ENCODE results near the gene CHAC2.

The CHAC2 gene

GRCh38 chr2:53770264-53770663 is 2.7 kb downstream of the CHAC2 start:
- H3K4me3 ChIP-seq (ENCODE audit: low read length): no peak overlapping the region
- no peak for TF ChIP-seq CTCF (IDR thresholded peaks at IDR 0.05; ENCODE audit: insufficient read depth, low read depth, low read length, missing control alignments)
- DNase-seq (ENCODE audit: low read depth): peak; percentile 72

GRCh38 chr2:53777134-53777533 is 9.5 kb downstream of the CHAC2 start:
- no peak for DNase-seq (ENCODE audit: low read depth)
- TF ChIP-seq CTCF (IDR thresholded peaks at IDR 0.05; ENCODE audit: insufficient read depth, low read depth, low read length, missing control alignments): no peak
- no peak overlapping the region for H3K4me3 ChIP-seq (ENCODE audit: low read length)

GRCh38 chr2:53778536-53779162 is 11.0 kb downstream of the CHAC2 start:
- H3K4me3 ChIP-seq (ENCODE audit: low read length): no peak overlapping the region
- DNase-seq (ENCODE audit: low read depth): no peak
- no peak for TF ChIP-seq CTCF (IDR thresholded peaks at IDR 0.05; ENCODE audit: insufficient read depth, low read depth, low read length, missing control alignments)

- no peak overlapping the region for H3K4me3 ChIP-seq (ENCODE audit: low read length)
- DNase-seq (ENCODE audit: low read depth): no peak
- TF ChIP-seq CTCF (IDR thresholded peaks at IDR 0.05; ENCODE audit: insufficient read depth, low read depth, low read length, missing control alignments): no peak
Observed at GRCh38 chr2:53780056-53780455, 12.5 kb downstream of the CHAC2 start.

- DNase-seq (ENCODE audit: low read depth): no peak
Observed at GRCh38 chr2:53782676-53783075, 15.1 kb downstream of the CHAC2 start.

GRCh38 chr2:53784436-53784835 is 16.8 kb downstream of the CHAC2 start:
- no peak for DNase-seq (ENCODE audit: low read depth)
- TF ChIP-seq CTCF (IDR thresholded peaks at IDR 0.05; ENCODE audit: insufficient read depth, low read depth, low read length, missing control alignments): no peak
- H3K4me3 ChIP-seq (ENCODE audit: low read length): no peak overlapping the region

More at GRCh38 chr2:53782676-53783075, 15.1 kb downstream of the CHAC2 start:
- no peak for TF ChIP-seq CTCF (IDR thresholded peaks at IDR 0.05; ENCODE audit: insufficient read depth, low read depth, low read length, missing control alignments)
- H3K4me3 ChIP-seq (ENCODE audit: low read length): no peak overlapping the region

- H3K4me3 ChIP-seq (ENCODE audit: low read length): peak overlapping the region; percentile 66
- TF ChIP-seq CTCF (IDR thresholded peaks at IDR 0.05; ENCODE audit: insufficient read depth, low read depth, low read length, missing control alignments): no peak
- DNase-seq (ENCODE audit: low read depth): no peak
Observed at GRCh38 chr2:53785366-53785765, 17.8 kb downstream of the CHAC2 start.
